IMR-90 (cell line): ENCODE measurements around the gene FOXP1. TPM values are rescaled to one million over a fixed set of nuclear protein-coding genes. Genes with fewer than 3 reads are reported as not detected.

Source experiments
- ATAC-seq: fragments of 200-7000 bp; cut with Tn5 transposase; 2 replicates; pipeline ENCODE4 v1.9.1; 2020; ENCODE audit warnings: low read depth, mild to moderate bottlenecking, moderate library complexity
- BruUV-seq: library from RNA; stranded (reverse); fragments of 400-500 nt; replicated peaks from 2 replicates; lab custom pipeline; 2021; lab: Mats Ljungman, UMichigan
- CTCF ChIA-PET: fragments of 300-600 bp; formaldehyde crosslinking; extraction: SDS; loops from one replicate; lab custom pipeline; 2021; ENCODE audit warnings: antibody characterized with exemption; lab: Yijun Ruan, JAX
- POLR2A ChIA-PET: fragments of 300-600 bp; sonication (Branson Sonifier 250); formaldehyde crosslinking; loops from one replicate; lab custom pipeline; 2022; ENCODE audit warnings: antibody characterized with exemption; ENCODE audit not compliant: unreplicated experiment; lab: Charles Lee
- DNase-seq: peaks from one replicate; pipeline ENCODE4 v3.0.0; 2013
- H2AFZ ChIP-seq: replicated peaks from 2 replicates; pipeline ENCODE3; 2013; ENCODE audit warnings: low read length, mild to moderate bottlenecking; ENCODE audit not compliant: poor library complexity
- H2AK5ac ChIP-seq: 2 replicates; pipeline ENCODE4 v1.6.1; 2013; ENCODE audit warnings: low read depth, low read length, inconsistent platforms
- H2AK9ac ChIP-seq: replicated peaks from 2 replicates; pipeline ENCODE3; 2013; ENCODE audit warnings: mild to moderate bottlenecking, low read depth, low read length, moderate library complexity; ENCODE audit not compliant: poor library complexity
- H2BK120ac ChIP-seq: 2 replicates; pipeline ENCODE4 v1.6.1; 2013; ENCODE audit warnings: low read depth, low read length, inconsistent platforms
- H2BK15ac ChIP-seq: 3 replicates; pipeline ENCODE4 v1.6.1; 2013; ENCODE audit warnings: low read depth, low read length, inconsistent platforms
- H2BK20ac ChIP-seq: 2 replicates; pipeline ENCODE4 v1.6.1; 2013; ENCODE audit warnings: low read depth, mild to moderate bottlenecking, inconsistent platforms, low read length, moderate library complexity
- H2BK5ac ChIP-seq: 2 replicates; pipeline ENCODE4 v1.6.1; 2013; ENCODE audit warnings: mild to moderate bottlenecking, low read depth, low read length, inconsistent platforms; ENCODE audit not compliant: poor library complexity, severe bottlenecking
- H3K14ac ChIP-seq: replicated peaks from 2 replicates; pipeline ENCODE4 v1.6.1; 2013; ENCODE audit warnings: low read depth, low read length, inconsistent platforms
- H3K18ac ChIP-seq: 2 replicates; pipeline ENCODE4 v1.6.1; 2013; ENCODE audit warnings: low read depth, low read length, control low read depth
- H3K23ac ChIP-seq: 2 replicates; pipeline ENCODE4 v1.6.1; 2013; ENCODE audit warnings: low read depth, low read length, inconsistent platforms
- H3K27ac ChIP-seq: 2 replicates; pipeline ENCODE4 v1.5.1; 2013; ENCODE audit warnings: mild to moderate bottlenecking, control low read depth, low read length; ENCODE audit not compliant: insufficient read depth
- H3K27me3 ChIP-seq: 2 replicates; pipeline ENCODE4 v1.6.1; 2013; ENCODE audit warnings: low read length; ENCODE audit not compliant: control insufficient read depth, insufficient read depth
- H3K36me3 ChIP-seq: 2 replicates; pipeline ENCODE4 v1.6.1; 2013; ENCODE audit warnings: low read length, mixed read lengths; ENCODE audit not compliant: control insufficient read depth, insufficient read depth
- H3K4ac ChIP-seq: 2 replicates; pipeline ENCODE4 v1.6.1; 2013; ENCODE audit warnings: low read depth, low read length, inconsistent platforms
- H3K4me1 ChIP-seq: 2 replicates; pipeline ENCODE4 v1.6.1; 2013; ENCODE audit warnings: low read length, mixed read lengths; ENCODE audit not compliant: control insufficient read depth, insufficient read depth
- H3K4me2 ChIP-seq: 2 replicates; pipeline ENCODE4 v1.6.1; 2013; ENCODE audit warnings: low read depth, mild to moderate bottlenecking, control low read depth, low read length, moderate library complexity
- H3K4me3 ChIP-seq: 2 replicates; pipeline ENCODE4 v1.5.1; 2013; ENCODE audit warnings: low read depth, mild to moderate bottlenecking, control low read depth, low read length, moderate library complexity; ENCODE audit not compliant: insufficient read depth
- H3K56ac ChIP-seq: 2 replicates; pipeline ENCODE4 v1.6.1; 2013; ENCODE audit warnings: low read length, inconsistent platforms; ENCODE audit not compliant: insufficient read depth; ENCODE audit errors: extremely low read depth
- H3K79me1 ChIP-seq, 2 experiments: 2 replicates each; pipeline ENCODE4 v1.6.1; 2013; ENCODE audit warnings: low read length in 2 of 2, inconsistent platforms in 1 of 2, low read depth in 1 of 2
- H3K9ac ChIP-seq: 2 replicates; pipeline ENCODE4 v1.6.1; 2013; ENCODE audit warnings: low read depth, low read length, control low read depth
- H3K9me1 ChIP-seq: 2 replicates; pipeline ENCODE4 v1.6.1; 2013; ENCODE audit warnings: low read length, inconsistent platforms; ENCODE audit not compliant: insufficient read depth
- H3K9me3 ChIP-seq: 2 replicates; pipeline ENCODE4 v1.6.1; 2013; ENCODE audit warnings: low read length; ENCODE audit not compliant: control insufficient read depth, insufficient read depth
- H4K20me1 ChIP-seq: 2 replicates; pipeline ENCODE4 v1.6.1; 2013; ENCODE audit warnings: low read length, inconsistent platforms; ENCODE audit not compliant: insufficient read depth
- H4K5ac ChIP-seq: 2 replicates; pipeline ENCODE4 v1.6.1; 2013; ENCODE audit warnings: mild to moderate bottlenecking, low read depth, low read length, control low read depth
- H4K8ac ChIP-seq, 2 experiments: 2 replicates each; pipeline ENCODE4 v1.6.1; 2013; ENCODE audit warnings: low read depth in 2 of 2, low read length in 2 of 2, control low read depth in 1 of 2, inconsistent platforms in 1 of 2
- H4K91ac ChIP-seq: 2 replicates; pipeline ENCODE4 v1.6.1; 2013; ENCODE audit warnings: low read depth, low read length, inconsistent platforms; ENCODE audit not compliant: insufficient read depth
- BHLHE40 ChIP-seq: fragments of 150-350 bp; IDR thresholded peaks from 2 replicates; pipeline ENCODE4 v1.6.1; 2016; ENCODE audit warnings: mild to moderate bottlenecking, low read depth, low read length
- CEBPB ChIP-seq: IDR thresholded peaks from 2 replicates; pipeline ENCODE4 v1.6.1; 2012; ENCODE audit warnings: low read depth, low read length, improper control_type of control experiment
- CHD1 ChIP-seq: IDR thresholded peaks from 2 replicates; pipeline ENCODE4 v1.6.1; 2012; ENCODE audit warnings: low read depth, low read length, improper control_type of control experiment
- CTCF ChIP-seq: conservative IDR thresholded peaks from 2 replicates; pipeline ENCODE4 v1.5.1; 2012; ENCODE audit warnings: mild to moderate bottlenecking, low read depth, low read length, improper control_type of control experiment
- ELK1 ChIP-seq: fragments of 150-350 bp; IDR thresholded peaks from 2 replicates; pipeline ENCODE4 v1.6.1; 2016; ENCODE audit warnings: low read depth, mild to moderate bottlenecking, low read length, moderate library complexity, borderline replicate concordance
- FOS ChIP-seq: fragments of 150-350 bp; IDR thresholded peaks from 2 replicates; pipeline ENCODE4 v1.6.1; 2016; ENCODE audit warnings: low read depth, low read length
- MAFK ChIP-seq: IDR thresholded peaks from 2 replicates; pipeline ENCODE4 v1.6.1; 2012; ENCODE audit warnings: low read depth, low read length, improper control_type of control experiment
- MAZ ChIP-seq: IDR thresholded peaks from 2 replicates; pipeline ENCODE4 v1.6.1; 2012; ENCODE audit warnings: low read depth, mild to moderate bottlenecking, low read length, improper control_type of control experiment, moderate library complexity, borderline replicate concordance
- MXI1 ChIP-seq: IDR thresholded peaks from 2 replicates; pipeline ENCODE4 v1.6.1; 2012; ENCODE audit warnings: low read depth, mild to moderate bottlenecking, low read length, moderate library complexity, borderline replicate concordance
- NFE2L2 ChIP-seq: fragments of 150-350 bp; IDR thresholded peaks from 2 replicates; pipeline ENCODE4 v1.6.1; 2016; ENCODE audit warnings: low read depth, mild to moderate bottlenecking, low read length
- POLR2A ChIP-seq: IDR thresholded peaks from 2 replicates; pipeline ENCODE4 v1.6.1; 2012; ENCODE audit warnings: mild to moderate bottlenecking, low read depth, low read length
- RAD21 ChIP-seq: IDR thresholded peaks from 2 replicates; pipeline ENCODE4 v1.6.1; 2012; ENCODE audit warnings: low read length, improper control_type of control experiment
- RCOR1 ChIP-seq: IDR thresholded peaks from 2 replicates; pipeline ENCODE4 v1.6.1; 2012; ENCODE audit warnings: mild to moderate bottlenecking, low read length, improper control_type of control experiment; ENCODE audit not compliant: insufficient replicate concordance
- RFX5 ChIP-seq: IDR thresholded peaks from 2 replicates; pipeline ENCODE4 v1.8.0; 2012; ENCODE audit warnings: low read depth, mild to moderate bottlenecking, low read length, moderate library complexity
- USF2 ChIP-seq: fragments of 150-350 bp; IDR thresholded peaks from 2 replicates; pipeline ENCODE4 v1.6.1; 2017; ENCODE audit warnings: mild to moderate bottlenecking, antibody characterized with exemption, low read length, low read depth
- WGBS, 2 experiments: methylation state at CpG; one replicate each; pipeline versions ENCODE4 v1.1.5 to v1.1.7; 2013; ENCODE audit warnings: missing lambda C conversion rate in 2 of 2; ENCODE audit not compliant: insufficient read length in 1 of 2; ENCODE audit errors: extremely low coverage in 2 of 2; 5-methylcytosine and 5-hydroxymethylcytosine counted together
- dilution Hi-C: fragments of 300-500 bp; cut with HindIII; formaldehyde crosslinking; loops from one replicate; pipeline ENCODE4 v1.14.3; 2018; ENCODE audit warnings: low sequenced_read_pairs; ENCODE audit not compliant: unreplicated experiment
- in situ Hi-C: fragments of 300-500 bp; cut with MboI; formaldehyde crosslinking; loops from 3 replicates; pipeline ENCODE4 v1.14.3; 2019; ENCODE audit warnings: low sequenced_read_pairs, inconsistent platforms, mixed read lengths
- intact Hi-C: fragments of 100-400 bp; cut with micrococcal nuclease; formaldehyde crosslinking; loops from 2 replicates; pipeline ENCODE4 v1.10.0; 2022
- polyA plus RNA-seq, 3 experiments: library from polyadenylated mRNA; depleted of rRNA; stranded (reverse); fragments of >200 nt; gene quantifications; 2 replicates each; pipeline ENCODE4 v1.2.3, GENCODE V29; 2012; ENCODE audit warnings: low replicate concordance in 1 of 3
- total RNA-seq: library from RNA; depleted of rRNA; stranded (reverse); fragments of >200 nt; gene quantifications from 2 replicates; pipeline ENCODE4 v1.2.3, GENCODE V29; 2012

Gene FOXP1
- total and polyA plus RNA-seq, 2 of the 4 experiments (the other 2 are of a cell fraction), result 37.0 to 132 TPM

- no peak overlapping the region for H2BK5ac ChIP-seq
- intact Hi-C loops, result loop anchor here (5.0 kb wide), 1 partner anchor 99 kb away; no protein-coding TSS in a partner anchor
- no CpG with 5 or more reads among the region's 6 CpGs for WGBS, 2 experiments
- TF ChIP-seq RCOR1 (no peak), CEBPB (no peak), CHD1 (no peak), RAD21 (no peak), ELK1 (no peak), RFX5 (no peak), MAZ (no peak), CTCF (no peak), USF2 (no peak), BHLHE40 (no peak), NFE2L2 (no peak), POLR2A (no peak), FOS (no peak), MXI1 (no peak), MAFK (no peak)
Observed at GRCh38 chr3:71067977-71068654, 515.4 kb downstream of the FOXP1 start.

More at GRCh38 chr3:71067977-71068654, 515.4 kb downstream of the FOXP1 start:
- H4K20me1 ChIP-seq, result no peaks in the 10 kb centered on the region; the same call in 1 of the 2 replicates
- H4K8ac ChIP-seq, result no peak overlapping the region; a peak in 1 of 4 replicates
- H2AK9ac ChIP-seq, result no peak overlapping the region
- H2AFZ ChIP-seq, result no peak overlapping the region
- H3K56ac ChIP-seq, result no peak overlapping the region
- DNase-seq (no peak), ATAC-seq (no peak)
- BruUV-seq, result no TSS peak
- H2AK5ac ChIP-seq, result no peak overlapping the region; the same call in 1 of the 2 replicates
- no peaks in the 10 kb centered on the region for H3K9me3 ChIP-seq
- H3K9ac ChIP-seq, result no peak overlapping the region
- H3K36me3 ChIP-seq, result no peaks in the 10 kb centered on the region
- peaks cover 23 to 82% of the 10 kb centered on the region in 2 experiments for H3K79me1 ChIP-seq
- H3K27ac ChIP-seq, result no peak overlapping the region
- no peak overlapping the region for H3K4me3 ChIP-seq
- no peak overlapping the region for H3K4me2 ChIP-seq
- H3K9me1 ChIP-seq, result peaks cover 17% of the 10 kb centered on the region
- H3K18ac ChIP-seq, result no peak overlapping the region
- POLR2A ChIA-PET, result no interaction called here
- CTCF ChIA-PET, result interaction anchor here (0.8 to 1.3 kb wide), 2 partner anchors 9 to 15 kb away, joined by 3 to 4 read pairs; no protein-coding TSS in a partner anchor
- H2BK20ac ChIP-seq, result no peak overlapping the region; the same call in 1 of the 2 replicates
- peak overlapping the region; percentile 54; the same call in 1 of the 2 replicates for H3K4ac ChIP-seq
- peak overlapping the region; percentile 64 for H3K23ac ChIP-seq
- no peak overlapping the region for H4K91ac ChIP-seq
- H4K5ac ChIP-seq, result no peak overlapping the region
- peak overlapping the region; percentile 24; the same call in 1 of the 3 replicates for H2BK15ac ChIP-seq
- peaks cover 15% of the 10 kb centered on the region for H3K4me1 ChIP-seq
- in situ Hi-C loops, result no loop called here
- no peaks in the 10 kb centered on the region for H3K27me3 ChIP-seq
- dilution Hi-C loops, result no loop called here
- H2BK120ac ChIP-seq, result peak overlapping the region; percentile 52; the same call in 1 of the 2 replicates
- peak overlapping the region; percentile 44; the same call in 1 of the 2 replicates for H3K14ac ChIP-seq
